Heart left ventricle (tissue), 16 donors: ENCODE results near the gene NLRP3. TPM values are rescaled to one million over a fixed set of nuclear protein-coding genes. Genes with fewer than 3 reads are reported as not detected.

Experiments
- ATAC-seq, 4 donors: fragments of 200-7000 bp; cut with Tn5 transposase; one replicate each; pipeline ENCODE4 v1.9.1; 2020 to 2022; ENCODE audit warnings: moderate library complexity in 4 of 4, mild to moderate bottlenecking in 3 of 4, moderate number of reproducible peaks in 1 of 4
- DNase-seq, 5 donors: peaks; one replicate each; pipeline ENCODE4 v3.0.0-alpha.2; 2020
- H3K27ac ChIP-seq, 12 donors: fragments of 200-600 bp; sonication (generic) in 4 of 12; one replicate each; pipeline versions ENCODE4 v1.5.0 to v1.8.0; 2016 to 2022; ENCODE audit warnings: mild to moderate bottlenecking in 2 of 12
- H3K27me3 ChIP-seq, 9 donors: fragments of 200-600 bp; sonication (generic) in 2 of 9; one replicate each; pipeline versions ENCODE4 v1.5.1 to v1.8.0; 2016 to 2022; ENCODE audit warnings: mild to moderate bottlenecking in 3 of 9
- H3K36me3 ChIP-seq, 9 donors: fragments of 200-600 bp; sonication (generic) in 2 of 9; one replicate each; pipeline versions ENCODE4 v1.5.0 to v1.8.0; 2018 to 2022; ENCODE audit warnings: mild to moderate bottlenecking in 2 of 9
- H3K4me1 ChIP-seq, 12 donors: fragments of 200-600 bp; sonication (generic) in 4 of 12; one replicate each; pipeline versions ENCODE4 v1.5.0 to v1.8.0; 2016 to 2022; ENCODE audit warnings: mild to moderate bottlenecking in 3 of 12
- H3K4me3 ChIP-seq, 12 donors: fragments of 200-600 bp; sonication (generic) in 4 of 12; one replicate each; pipeline versions ENCODE4 v1.5.0 to v1.8.0; 2017 to 2022; ENCODE audit warnings: mild to moderate bottlenecking in 9 of 12, moderate library complexity in 4 of 12
- H3K9me3 ChIP-seq, 12 donors: fragments of 200-600 bp; sonication (generic) in 4 of 12; one replicate each; pipeline versions ENCODE4 v1.5.0 to v1.8.0; 2016 to 2022; ENCODE audit warnings: mild to moderate bottlenecking in 1 of 12
- CTCF ChIP-seq, 12 donors: fragments of 200-600 bp; sonication (generic) in 4 of 12; IDR thresholded peaks; one replicate each; pipeline versions ENCODE4 v1.5.0 to v1.8.0; 2018 to 2022; ENCODE audit warnings: antibody characterized with exemption in 12 of 12, mild to moderate bottlenecking in 5 of 12
- POLR2A ChIP-seq, 2 donors: fragments of 450-650 bp; IDR thresholded peaks; one replicate each; pipeline ENCODE4 v1.6.1; 2017; ENCODE audit warnings: antibody characterized with exemption in 2 of 2, mild to moderate bottlenecking in 2 of 2, moderate library complexity in 2 of 2
- WGBS, 4 donors: extraction: QIAGEN DNeasy Blood & Tissue Kit in 2 of 4; methylation state at CpG; one replicate each; pipeline versions ENCODE4 v1.1.5 to v1.1.7; 2013 to 2018; 5-methylcytosine and 5-hydroxymethylcytosine counted together
- intact Hi-C, 10 donors: fragments of 100-400 bp; cut with DNase I; formaldehyde crosslinking; loops; one replicate each; pipeline versions ENCODE4 v1.11.1 to v1.14.2; 2022
- polyA plus RNA-seq, 2 donors: library from polyadenylated mRNA; stranded (reverse); fragments of 200-250 nt; gene quantifications; one replicate each; pipeline ENCODE4 v1.2.3, GENCODE V29; 2013
- total RNA-seq, 9 donors: library from RNA; depleted of rRNA in 2 of 9; stranded (reverse); fragments of >200 nt in 2 of 9; fragmentation: NEBNext Ultra II Directional in 3 of 9; extraction: Animal tissue kit (Norgen Biotek cat#: 25700) in 3 of 9; gene quantifications; one replicate each; pipeline versions ENCODE4 v1.1.0 to v1.2.4, GENCODE V29; 2016 to 2023
- donor health status: ischemic (EF 13 %, LVEDD 7.1; RV severe dilation, severe dysfunction).
- donor health status: healthy with polysubstance abuse.
- donor health status: DM: no; HTN: yes; CAD: no.
- donor health status: DM: no; HTN: no; CAD: no.
- donor health status: ischemic (EF 25% LVEDD 6.9; RV normal size, moderate dysfunction).
- donor health status: ischemic (EF 25% LVEDD 5.7; RV mildly dilated, moderate dysfunction).
- donor health status: healthy.
- donor health status: DM: yes; HTN: yes; CAD: no.
- donor health status: ischemic (EF 35%, LVEDD 5.7; RV mildly dilated, moderate dysfunction).
- donor health status: nonischemic (EF 11% LVEDD 7.7; RV severe dilation, severe dysfunction).
- donor health status: DM: yes; HTN: yes; CAD: no.
- donor health status: PGD.
- donor health status: ischemic (EF 29% LVEDD 5.4; RV normal size, mild dysfunction).
- donor health status: nonischemic (EF 23%, LVEDD 6.1; RV moderate dilation, normal function).

NLRP3 gene
- total and polyA plus RNA-seq, 11 donors, result 0.19 to 8.3 (median 0.60) TPM

GRCh38 chr1:247440001-247440620 lies 24.1 kb downstream of the NLRP3 start:
- no peak for ATAC-seq
- H3K9me3 ChIP-seq, result no peaks in the 10 kb centered on the region
- no peak for TF ChIP-seq CTCF (IDR thresholded peaks at IDR 0.05)
- TF ChIP-seq POLR2A (IDR thresholded peaks at IDR 0.05), result no peak
- peaks cover 0 to 11% (median 0%) of the 10 kb centered on the region in 9 donors for H3K36me3 ChIP-seq
- H3K27ac ChIP-seq, result no peak overlapping the region
- DNase-seq, result no peak
- WGBS, 4 donors, result 57 to 79% (median 66%) methylated on average over 6 of the region's 6 CpGs
- peaks cover 0 to 13% (median 0%) of the 10 kb centered on the region in 9 donors for H3K27me3 ChIP-seq
- no peak overlapping the region for H3K4me3 ChIP-seq
- intact Hi-C loops, result no loop called here
- peaks cover 0 to 43% (median 0%) of the 10 kb centered on the region in 12 donors for H3K4me1 ChIP-seq

- H3K4me1 ChIP-seq, result peaks cover 0 to 46% (median 0%) of the 10 kb centered on the region in 12 donors
- TF ChIP-seq CTCF (IDR thresholded peaks at IDR 0.05) (no peak), POLR2A (IDR thresholded peaks at IDR 0.05) (no peak)
- no peak overlapping the region for H3K4me3 ChIP-seq
- 84 to 87% (median 87%) methylated on average over 5 of the region's 5 CpGs for WGBS, 4 donors
- no peak overlapping the region for H3K27ac ChIP-seq
- no peak for ATAC-seq
- DNase-seq, result no peak
- H3K27me3 ChIP-seq, result peaks cover 0 to 13% (median 0%) of the 10 kb centered on the region in 9 donors
- peaks cover 0 to 5% (median 0%) of the 10 kb centered on the region in 9 donors for H3K36me3 ChIP-seq
- no peaks in the 10 kb centered on the region for H3K9me3 ChIP-seq
- intact Hi-C loops, result no loop called here
Observed at GRCh38 chr1:247441606-247442005, 25.6 kb downstream of the NLRP3 start.

GRCh38 chr1:247442164-247442563 lies 26.2 kb downstream of the NLRP3 start:
- WGBS, 4 donors, result 57 to 70% (median 64%) methylated on average over 4 of the region's 4 CpGs
- no peaks in the 10 kb centered on the region for H3K9me3 ChIP-seq
- H3K4me3 ChIP-seq, result no peak overlapping the region
- TF ChIP-seq CTCF (IDR thresholded peaks at IDR 0.05), result no peak
- no peak for TF ChIP-seq POLR2A (IDR thresholded peaks at IDR 0.05)
- no peak for DNase-seq
- ATAC-seq, result no peak
- peaks cover 0 to 41% (median 0%) of the 10 kb centered on the region in 12 donors for H3K4me1 ChIP-seq
- peaks cover 0 to 9% (median 0%) of the 10 kb centered on the region in 9 donors for H3K27me3 ChIP-seq
- intact Hi-C loops, result no loop called here
- no peak overlapping the region for H3K27ac ChIP-seq
- peaks cover 0 to 4% (median 0%) of the 10 kb centered on the region in 9 donors for H3K36me3 ChIP-seq

- TF ChIP-seq CTCF (IDR thresholded peaks at IDR 0.05) (no peak), POLR2A (IDR thresholded peaks at IDR 0.05) (no peak)
- intact Hi-C loops, result no loop called here
Observed at GRCh38 chr1:247443641-247444040, 27.7 kb downstream of the NLRP3 start.

More at GRCh38 chr1:247443641-247444040, 27.7 kb downstream of the NLRP3 start:
- Histone ChIP-seq H3K36me3 (peaks cover 0 to 4% (median 0%) of the 10 kb centered on the region in 9 donors), H3K27me3 (peaks cover 0 to 9% (median 0%) of the 10 kb centered on the region in 9 donors), H3K9me3 (no peaks in the 10 kb centered on the region), H3K4me3 (no peak overlapping the region), H3K27ac (no peak overlapping the region), H3K4me1 (peaks cover 0 to 26% (median 0%) of the 10 kb centered on the region in 12 donors)
- DNase-seq (no peak), ATAC-seq (no peak)
- WGBS, 4 donors, result 53 to 63% (median 59%) methylated on average over 5 of the region's 5 CpGs
